ENCODE results near the gene FAM227B.

The FAM227B gene

GRCh38 chr15:49627407-49627877, 6.8 kb upstream of the FAM227B start:
- DNase-seq (ENCODE audit: low spot score): no peak
- Histone ChIP-seq H3K27ac (no peak overlapping the region), H3K4me3 (no peak overlapping the region)
- TF ChIP-seq CTCF (IDR thresholded peaks at IDR 0.05): no peak

GRCh38 chr15:49625460-49626036, 4.9 kb upstream of the FAM227B start:
- no peak for DNase-seq (ENCODE audit: low spot score)
- TF ChIP-seq CTCF (IDR thresholded peaks at IDR 0.05): no peak
- Histone ChIP-seq H3K4me3 (no peak overlapping the region), H3K27ac (no peak overlapping the region)

GRCh38 chr15:49624056-49624455, 3.4 kb upstream of the FAM227B start:
- Histone ChIP-seq H3K27ac (no peak overlapping the region), H3K4me3 (no peak overlapping the region)
- TF ChIP-seq CTCF (IDR thresholded peaks at IDR 0.05): no peak
- no peak for DNase-seq (ENCODE audit: low spot score)

GRCh38 chr15:49622561-49622960, 1.9 kb upstream of the FAM227B start:
- no peak for DNase-seq (ENCODE audit: low spot score)
- no peak for TF ChIP-seq CTCF (IDR thresholded peaks at IDR 0.05)
- H3K4me3 ChIP-seq: peak overlapping the region; percentile 76
- H3K27ac ChIP-seq: no peak overlapping the region

- DNase-seq (ENCODE audit: low spot score): no peak
- TF ChIP-seq CTCF (IDR thresholded peaks at IDR 0.05): no peak
- peak overlapping the region; percentile 76 for H3K4me3 ChIP-seq
- peak overlapping the region; percentile 87 to 90 for H3K27ac ChIP-seq
Observed at GRCh38 chr15:49621887-49622286, 1.3 kb upstream of the FAM227B start.

GRCh38 chr15:49621401-49621811, 788 bp upstream of the FAM227B start:
- no peak for TF ChIP-seq CTCF (IDR thresholded peaks at IDR 0.05)
- Histone ChIP-seq H3K27ac (peak overlapping the region; percentile 87 to 90), H3K4me3 (peak overlapping the region; percentile 76)
- no peak for DNase-seq (ENCODE audit: low spot score)

- Histone ChIP-seq H3K27ac (peak overlapping the region; percentile 87 to 90), H3K4me3 (peak overlapping the region; percentile 76)
- TF ChIP-seq CTCF (IDR thresholded peaks at IDR 0.05): no peak
- DNase-seq (ENCODE audit: low spot score): no peak
Observed at GRCh38 chr15:49620199-49620598, 419 bp downstream of the FAM227B start.
